ENCODE measurements around the gene KDM8. TPM values are rescaled to one million over a fixed set of nuclear protein-coding genes. Genes with fewer than 3 reads are reported as not detected.

The KDM8 gene
- total RNA-seq, 1 donor from 2014 or later, result 6.1 TPM

- H3K27ac ChIP-seq, result no peak overlapping the region
- ATAC-seq (no peak), DNase-seq (no peak)
- H3K4me3 ChIP-seq, result no peak overlapping the region
- no peaks in the 10 kb centered on the region for H3K9me3 ChIP-seq
- H3K36me3 ChIP-seq, result peaks cover 17% of the 10 kb centered on the region
- intact Hi-C loops (cut with DNase I), result no loop called here
- no peaks in the 10 kb centered on the region for H3K27me3 ChIP-seq
- no peak for TF ChIP-seq CTCF (IDR thresholded peaks at IDR 0.05)
- H3K4me1 ChIP-seq, result peaks cover 13% of the 10 kb centered on the region
Measured at GRCh38 chr16:27251541-27252205, 48.3 kb downstream of the KDM8 start.

GRCh38 chr16:27252206-27252585 lies 48.9 kb downstream of the KDM8 start:
- DNase-seq, result no peak
- no peak for ATAC-seq
- no peaks in the 10 kb centered on the region for H3K9me3 ChIP-seq
- intact Hi-C loops (cut with DNase I), result no loop called here
- no peak overlapping the region for H3K27ac ChIP-seq
- H3K4me1 ChIP-seq, result peaks cover 13% of the 10 kb centered on the region
- H3K36me3 ChIP-seq, result peaks cover 23% of the 10 kb centered on the region
- no peak for TF ChIP-seq CTCF (IDR thresholded peaks at IDR 0.05)
- H3K27me3 ChIP-seq, result no peaks in the 10 kb centered on the region
- H3K4me3 ChIP-seq, result no peak overlapping the region

GRCh38 chr16:27253526-27253930 lies 50.2 kb downstream of the KDM8 start:
- no peak overlapping the region for H3K4me3 ChIP-seq

GRCh38 chr16:27254262-27254811 lies 51.0 kb downstream of the KDM8 start:
- DNase-seq (no peak), ATAC-seq (peak; percentile 29)
- H3K27me3 ChIP-seq, result no peaks in the 10 kb centered on the region
- H3K4me3 ChIP-seq, result no peak overlapping the region
- H3K9me3 ChIP-seq, result no peaks in the 10 kb centered on the region
- peak overlapping the region; percentile 33 for H3K27ac ChIP-seq
- H3K36me3 ChIP-seq, result peaks cover 25% of the 10 kb centered on the region
- TF ChIP-seq CTCF (IDR thresholded peaks at IDR 0.05), result no peak
- H3K4me1 ChIP-seq, result peaks cover 31% of the 10 kb centered on the region
- intact Hi-C loops (cut with DNase I), result no loop called here

More at GRCh38 chr16:27253526-27253930, 50.2 kb downstream of the KDM8 start:
- Histone ChIP-seq H3K36me3 (peaks cover 25% of the 10 kb centered on the region), H3K9me3 (no peaks in the 10 kb centered on the region), H3K27ac (peak overlapping the region; percentile 33), H3K27me3 (no peaks in the 10 kb centered on the region), H3K4me1 (peaks cover 24% of the 10 kb centered on the region)
- intact Hi-C loops (cut with DNase I), result no loop called here
- TF ChIP-seq CTCF (IDR thresholded peaks at IDR 0.05), result no peak
- ATAC-seq (peak; percentile 68), DNase-seq (no peak)

- Histone ChIP-seq H3K4me1 (peaks cover 38% of the 10 kb centered on the region), H3K4me3 (no peak overlapping the region), H3K27ac (no peak overlapping the region), H3K36me3 (peaks cover 25% of the 10 kb centered on the region), H3K27me3 (no peaks in the 10 kb centered on the region), H3K9me3 (no peaks in the 10 kb centered on the region)
- no peak for TF ChIP-seq CTCF (IDR thresholded peaks at IDR 0.05)
- no peak for DNase-seq
- ATAC-seq, result no peak
- intact Hi-C loops (cut with DNase I), result no loop called here
Measured at GRCh38 chr16:27256861-27257260, 53.5 kb downstream of the KDM8 start.

Data from upper lobe of right lung (tissue), 1 donor.